GM21576 (cell line): Measurements from ENCODE around the gene RAB35.

ENCODE experiments used
- ATAC-seq: cut with Tn5 transposase; IDR thresholded peaks from one replicate; pipeline ENCODE4 v1.9.1; 2021; ENCODE audit warnings: mild to moderate bottlenecking, moderate library complexity; ENCODE audit not compliant: unreplicated experiment

RAB35 gene

GRCh38 chr12:120109570-120110267 lies 6.8 kb downstream of the RAB35 start:
- ATAC-seq: no peak

GRCh38 chr12:120106151-120106550 lies 10.4 kb downstream of the RAB35 start:
- ATAC-seq: no peak

- no peak for ATAC-seq
Observed at GRCh38 chr12:120103371-120103770, 13.2 kb downstream of the RAB35 start.

- no peak for ATAC-seq
Observed at GRCh38 chr12:120103044-120103338, 13.6 kb downstream of the RAB35 start.

- no peak for ATAC-seq
Observed at GRCh38 chr12:120102189-120103043, 14.1 kb downstream of the RAB35 start.

- no peak for ATAC-seq
Observed at GRCh38 chr12:120101617-120102016, 14.9 kb downstream of the RAB35 start.

GRCh38 chr12:120101182-120101581 lies 15.4 kb downstream of the RAB35 start:
- ATAC-seq: no peak

GRCh38 chr12:120100630-120101029 lies 15.9 kb downstream of the RAB35 start:
- ATAC-seq: no peak

- no peak for ATAC-seq
Observed at GRCh38 chr12:120099738-120100137, 16.8 kb downstream of the RAB35 start.

GRCh38 chr12:120098756-120099470 lies 17.6 kb downstream of the RAB35 start:
- ATAC-seq: no peak

GRCh38 chr12:120096671-120097202 lies 19.8 kb downstream of the RAB35 start:
- no peak for ATAC-seq

GRCh38 chr12:120095736-120096135 lies 20.8 kb downstream of the RAB35 start:
- no peak for ATAC-seq

- no peak for ATAC-seq
Observed at GRCh38 chr12:120095331-120095730, 21.2 kb downstream of the RAB35 start.

- ATAC-seq: no peak
Observed at GRCh38 chr12:120094485-120094884, 22.1 kb downstream of the RAB35 start.

GRCh38 chr12:120093592-120094355 lies 22.8 kb downstream of the RAB35 start:
- ATAC-seq: no peak

- no peak for ATAC-seq
Observed at GRCh38 chr12:120093336-120093591, 23.3 kb downstream of the RAB35 start.

- ATAC-seq: no peak
Observed at GRCh38 chr12:120092551-120093335, 23.8 kb downstream of the RAB35 start.

- no peak for ATAC-seq
Observed at GRCh38 chr12:120091371-120092090, 25.0 kb downstream of the RAB35 start.

GRCh38 chr12:120090626-120091295 lies 25.8 kb downstream of the RAB35 start:
- no peak for ATAC-seq
